HG03521 (cell line): ENCODE results near the gene RASA3.
"Not testable (repeated sequence)": the region's sequence is repeated elsewhere in the genome, so short reads cannot be mapped to it uniquely, and the experiment has no call there.

Experiments
- ATAC-seq: cut with Tn5 transposase; IDR thresholded peaks from one replicate; pipeline ENCODE4 v1.9.1; 2021; ENCODE audit warnings: mild to moderate bottlenecking, moderate library complexity; ENCODE audit not compliant: unreplicated experiment

RASA3 gene

GRCh38 chr13:114127473-114128347 is 4.7 kb downstream of the RASA3 start:
- no peak for ATAC-seq

GRCh38 chr13:114126789-114127472 is 5.5 kb downstream of the RASA3 start:
- ATAC-seq: no peak

GRCh38 chr13:114126086-114126485 is 6.3 kb downstream of the RASA3 start:
- not testable (repeated sequence) for ATAC-seq

- no peak for ATAC-seq
Observed at GRCh38 chr13:114125589-114125988, 6.8 kb downstream of the RASA3 start.

- ATAC-seq: no peak
Observed at GRCh38 chr13:114124921-114125320, 7.5 kb downstream of the RASA3 start.

- ATAC-seq: no peak
Observed at GRCh38 chr13:114124431-114124830, 8.0 kb downstream of the RASA3 start.

GRCh38 chr13:114123876-114124275 is 8.5 kb downstream of the RASA3 start:
- ATAC-seq: no peak

GRCh38 chr13:114123448-114123847 is 9.0 kb downstream of the RASA3 start:
- no peak for ATAC-seq

GRCh38 chr13:114122591-114123211 is 9.7 kb downstream of the RASA3 start:
- ATAC-seq: no peak

GRCh38 chr13:114122127-114122511 is 10.3 kb downstream of the RASA3 start:
- ATAC-seq: no peak

- ATAC-seq: no peak
Observed at GRCh38 chr13:114121496-114122126, 10.8 kb downstream of the RASA3 start.

- ATAC-seq: no peak
Observed at GRCh38 chr13:114121031-114121430, 11.4 kb downstream of the RASA3 start.

- no peak for ATAC-seq
Observed at GRCh38 chr13:114120591-114121011, 11.8 kb downstream of the RASA3 start.

GRCh38 chr13:114119196-114119595 is 13.2 kb downstream of the RASA3 start:
- no peak for ATAC-seq

- ATAC-seq: no peak
Observed at GRCh38 chr13:114118511-114119123, 13.8 kb downstream of the RASA3 start.

- ATAC-seq: no peak
Observed at GRCh38 chr13:114118086-114118485, 14.3 kb downstream of the RASA3 start.

GRCh38 chr13:114117341-114117874 is 15.0 kb downstream of the RASA3 start:
- not testable (repeated sequence) for ATAC-seq

GRCh38 chr13:114116734-114117133 is 15.7 kb downstream of the RASA3 start:
- no peak for ATAC-seq

- ATAC-seq: no peak
Observed at GRCh38 chr13:114115796-114116195, 16.6 kb downstream of the RASA3 start.

- ATAC-seq: no peak
Observed at GRCh38 chr13:114115191-114115671, 17.2 kb downstream of the RASA3 start.
